HG03108 (cell line): Measurements from ENCODE around the gene TPD52L1.
"Not testable (repeated sequence)": the region's sequence is repeated elsewhere in the genome, so short reads cannot be mapped to it uniquely, and the experiment has no call there.

Source experiments
- ATAC-seq: cut with Tn5 transposase; IDR thresholded peaks from one replicate; pipeline ENCODE4 v1.9.1; 2021; ENCODE audit warnings: moderate library complexity; ENCODE audit not compliant: unreplicated experiment

Gene TPD52L1

GRCh38 chr6:125140808-125141207 is 12.8 kb upstream of the TPD52L1 start:
- ATAC-seq = no peak

- ATAC-seq = no peak
Observed at GRCh38 chr6:125142618-125143017, 11.0 kb upstream of the TPD52L1 start.

GRCh38 chr6:125144822-125145221 is 8.8 kb upstream of the TPD52L1 start:
- ATAC-seq = no peak

- no peak for ATAC-seq
Observed at GRCh38 chr6:125149256-125150144, 4.1 kb upstream of the TPD52L1 start.

- ATAC-seq = no peak
Observed at GRCh38 chr6:125151700-125152099, 1.9 kb upstream of the TPD52L1 start.

- ATAC-seq = no peak
Observed at GRCh38 chr6:125154118-125154760, 666 bp downstream of the TPD52L1 start.

GRCh38 chr6:125154761-125155135 is 1.2 kb downstream of the TPD52L1 start:
- no peak for ATAC-seq

GRCh38 chr6:125155344-125155743 is 1.8 kb downstream of the TPD52L1 start:
- no peak for ATAC-seq

GRCh38 chr6:125156496-125156895 is 2.9 kb downstream of the TPD52L1 start:
- ATAC-seq = no peak

- no peak for ATAC-seq
Observed at GRCh38 chr6:125157280-125157679, 3.7 kb downstream of the TPD52L1 start.

- no peak for ATAC-seq
Observed at GRCh38 chr6:125157725-125158124, 4.2 kb downstream of the TPD52L1 start.

- ATAC-seq = not testable (repeated sequence)
Observed at GRCh38 chr6:125163339-125163738, 9.8 kb downstream of the TPD52L1 start.

- no peak for ATAC-seq
Observed at GRCh38 chr6:125163811-125164210, 10.2 kb downstream of the TPD52L1 start.

GRCh38 chr6:125164696-125165095 is 11.1 kb downstream of the TPD52L1 start:
- ATAC-seq = no peak

GRCh38 chr6:125165256-125165655 is 11.7 kb downstream of the TPD52L1 start:
- no peak for ATAC-seq

GRCh38 chr6:125165776-125166175 is 12.2 kb downstream of the TPD52L1 start:
- ATAC-seq = no peak

GRCh38 chr6:125166711-125167110 is 13.1 kb downstream of the TPD52L1 start:
- ATAC-seq = no peak

GRCh38 chr6:125167579-125167978 is 14.0 kb downstream of the TPD52L1 start:
- no peak for ATAC-seq

- no peak for ATAC-seq
Observed at GRCh38 chr6:125169058-125169457, 15.5 kb downstream of the TPD52L1 start.

GRCh38 chr6:125169522-125169921 is 15.9 kb downstream of the TPD52L1 start:
- no peak for ATAC-seq

GRCh38 chr6:125170376-125170775 is 16.8 kb downstream of the TPD52L1 start:
- no peak for ATAC-seq

- no peak for ATAC-seq
Observed at GRCh38 chr6:125173341-125174095, 19.9 kb downstream of the TPD52L1 start.
